ENCODE results near the gene MTFR1L. TPM values are rescaled to one million over a fixed set of nuclear protein-coding genes. Genes with fewer than 3 reads are reported as not detected.
"Not testable (repeated sequence)": the region's sequence is repeated elsewhere in the genome, so short reads cannot be mapped to it uniquely, and the experiment has no call there.

The MTFR1L gene
- total and polyA plus RNA-seq, 8 donors: 39.3 to 301 (median 59.3) TPM

DNA sequence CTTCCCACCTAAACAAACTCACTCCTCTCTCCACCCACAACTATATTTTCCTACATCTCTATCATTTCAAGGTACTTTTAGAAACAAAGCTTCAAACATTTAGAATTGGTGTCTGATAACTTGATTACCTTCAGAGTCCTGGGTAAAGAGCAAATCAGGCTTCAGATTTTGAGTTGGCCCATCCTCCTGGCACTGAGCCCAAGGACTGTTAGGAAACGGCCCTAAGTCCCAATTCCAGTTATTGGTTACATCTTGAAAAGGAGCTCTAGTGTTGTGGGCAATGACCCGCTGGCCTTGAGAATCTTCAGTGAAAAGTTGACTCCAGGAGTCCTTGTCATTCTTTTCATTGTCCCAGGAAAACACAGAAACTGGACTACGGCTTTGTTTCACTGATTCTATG lies 15.1 kb downstream of the MTFR1L start:
- Histone ChIP-seq H3K27me3 (no peaks in the 10 kb centered on the region), H3K9me3 (no peaks in the 10 kb centered on the region), H3K4me1 (peaks cover 0 to 23% (median 7%) of the 10 kb centered on the region in 4 donors), H3K36me3 (peaks cover 36 to 62% (median 50%) of the 10 kb centered on the region in 4 donors), H3K4me3 (no peak overlapping the region), H3K27ac (peak overlapping the region in 1 of 5 donors; percentile 23)
- TF ChIP-seq POLR2AphosphoS5 (IDR thresholded peaks at IDR 0.05) (no peak), EP300 (IDR thresholded peaks at IDR 0.05) (no peak), CTCF (IDR thresholded peaks at IDR 0.05) (no peak), POLR2A (IDR thresholded peaks at IDR 0.05) (no peak)
- 64 to 70% (median 68%) methylated on average over 3 of the region's 3 CpGs for WGBS, 5 donors
- intact Hi-C loops (cut with DNase I; ENCODE audit: low total_unique reads): no loop called here
- no peak for DNase-seq

GRCh38 chr1:25836695-25837094 lies 16.9 kb downstream of the MTFR1L start:
- Histone ChIP-seq H3K9me3 (no peaks in the 10 kb centered on the region), H3K36me3 (peaks cover 18 to 44% (median 32%) of the 10 kb centered on the region in 4 donors), H3K4me1 (peaks cover 0 to 23% (median 7%) of the 10 kb centered on the region in 4 donors), H3K27me3 (no peaks in the 10 kb centered on the region), H3K27ac (no peak overlapping the region), H3K4me3 (no peak overlapping the region)
- 57 to 68% (median 59%) methylated on average over 3 of the region's 3 CpGs for WGBS, 5 donors
- no peak for DNase-seq
- TF ChIP-seq CTCF (IDR thresholded peaks at IDR 0.05) (no peak), EP300 (IDR thresholded peaks at IDR 0.05) (no peak), POLR2AphosphoS5 (IDR thresholded peaks at IDR 0.05) (no peak), POLR2A (IDR thresholded peaks at IDR 0.05) (no peak)
- intact Hi-C loops (cut with DNase I; ENCODE audit: low total_unique reads): no loop called here

- H3K27ac ChIP-seq: peak overlapping the region in 1 of 5 donors; percentile 22
- H3K9me3 ChIP-seq: no peaks in the 10 kb centered on the region
- DNase-seq: peak in 1 of 2 donors; percentile 62
- intact Hi-C loops (cut with DNase I; ENCODE audit: low total_unique reads): no loop called here
- H3K4me3 ChIP-seq: no peak overlapping the region
- peaks cover 0 to 16% (median 7%) of the 10 kb centered on the region in 4 donors for H3K4me1 ChIP-seq
- WGBS, 5 donors: 36 to 72% (median 61%) methylated on average over 1 of the region's 1 CpG
- peak in 3 of 7 experiments; percentile 35 to 62 (median 40) for TF ChIP-seq CTCF (IDR thresholded peaks at IDR 0.05)
- no peak for TF ChIP-seq EP300 (IDR thresholded peaks at IDR 0.05)
- no peaks in the 10 kb centered on the region for H3K27me3 ChIP-seq
- H3K36me3 ChIP-seq: peaks cover 12 to 37% (median 26%) of the 10 kb centered on the region in 4 donors
Measured at GRCh38 chr1:25837262-25837875, 17.6 kb downstream of the MTFR1L start.

DNA sequence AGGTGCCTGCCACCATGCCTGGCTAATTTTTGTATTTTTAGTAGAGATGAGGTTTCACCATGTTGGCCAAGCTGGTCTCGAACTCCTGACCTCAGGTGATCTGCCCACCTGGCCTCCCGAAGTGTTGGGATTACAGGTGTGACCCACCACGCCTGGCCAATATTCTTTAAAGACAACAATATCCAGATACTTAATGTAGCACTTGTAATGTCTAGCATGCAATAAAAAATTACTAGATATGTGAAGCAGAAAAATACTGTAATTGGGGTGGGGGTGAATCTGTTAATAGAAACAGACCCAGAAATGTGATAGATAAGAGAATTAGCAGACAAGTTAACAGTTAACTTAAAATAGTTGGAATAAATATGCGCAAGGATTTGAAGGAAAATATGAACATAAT lies 20.1 kb downstream of the MTFR1L start:
- intact Hi-C loops (cut with DNase I; ENCODE audit: low total_unique reads); H3K4me3 ChIP-seq; H3K9me3 ChIP-seq; H3K27me3 ChIP-seq; H3K27ac ChIP-seq; DNase-seq: not testable (repeated sequence)
- H3K4me1 ChIP-seq: peaks cover 0 to 12% (median 7%) of the 10 kb centered on the region in 4 donors
- peaks cover 0 to 13% (median 3%) of the 10 kb centered on the region in 4 donors for H3K36me3 ChIP-seq
- 96 to 98% (median 97%) methylated on average over 4 of the region's 4 CpGs for WGBS, 5 donors

DNA sequence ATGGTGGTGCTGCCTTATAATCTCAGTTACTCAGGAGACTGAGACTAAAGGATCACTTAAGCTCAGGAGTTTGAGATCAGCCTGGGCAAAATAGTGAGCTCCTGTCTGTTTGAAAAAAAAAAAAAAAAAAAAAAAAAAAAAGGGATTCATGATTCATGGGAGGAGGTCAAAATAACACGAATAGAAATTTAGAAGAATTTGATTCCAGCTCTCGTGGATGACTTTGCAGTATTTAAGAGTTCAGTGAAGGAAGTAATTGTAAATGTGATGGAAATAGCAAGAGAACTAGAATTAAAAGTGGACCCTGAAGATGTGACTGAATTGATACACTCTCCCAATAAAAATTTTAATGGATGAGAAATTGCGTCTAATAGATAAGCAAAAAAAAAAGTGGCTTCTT lies 23.7 kb downstream of the MTFR1L start:
- H3K27ac ChIP-seq: no peak overlapping the region
- TF ChIP-seq POLR2A (IDR thresholded peaks at IDR 0.05) (no peak), CTCF (IDR thresholded peaks at IDR 0.05) (no peak), EP300 (IDR thresholded peaks at IDR 0.05) (no peak), POLR2AphosphoS5 (IDR thresholded peaks at IDR 0.05) (no peak)

More for the DNA sequence above, 23.7 kb downstream of the MTFR1L start:
- Histone ChIP-seq H3K27me3 (no peaks in the 10 kb centered on the region), H3K4me3 (no peak overlapping the region), H3K36me3 (no peaks in the 10 kb centered on the region), H3K9me3 (no peaks in the 10 kb centered on the region), H3K4me1 (no peaks in the 10 kb centered on the region)
- WGBS, 5 donors: 87 to 93% (median 89%) methylated on average over 3 of the region's 3 CpGs
- intact Hi-C loops (cut with DNase I; ENCODE audit: low total_unique reads): no loop called here
- no peak for DNase-seq

All from stomach (tissue), 9 donors.